Dendritic cell treated with granulocyte-macrophage colony-stimulating factor and Interleukin-4, amounts not matched to agents 40 ng/mL and 50 ng/mL, for 4 days (primary cell): ENCODE data around the gene KIAA0319L.

Source experiments
- H3K27ac Mint-ChIP-seq: one replicate; pipeline ENCODE4 v1.8.0; 2022; ENCODE audit warnings: mild to moderate bottlenecking, mixed read lengths
- H3K27me3 Mint-ChIP-seq: one replicate; pipeline ENCODE4 v1.8.0; 2022; ENCODE audit warnings: mild to moderate bottlenecking, mixed read lengths
- H3K36me3 Mint-ChIP-seq: one replicate; pipeline ENCODE4 v1.8.0; 2022; ENCODE audit warnings: low read depth, mixed read lengths
- H3K4me1 Mint-ChIP-seq: one replicate; pipeline ENCODE4 v1.8.0; 2022; ENCODE audit warnings: low read depth, mixed read lengths
- H3K4me3 Mint-ChIP-seq: one replicate; pipeline ENCODE4 v1.8.0; 2022; ENCODE audit warnings: mild to moderate bottlenecking, moderate library complexity, mixed read lengths
- H3K9me3 Mint-ChIP-seq: one replicate; pipeline ENCODE4 v1.8.0; 2022; ENCODE audit warnings: mixed read lengths
- intact Hi-C: fragments of 100-400 bp; cut with micrococcal nuclease; formaldehyde crosslinking; loops from one replicate; pipeline ENCODE4 v1.15.0; 2022

Gene KIAA0319L

GRCh38 chr1:35554266-35555211 is 2.7 kb downstream of the KIAA0319L start:
- H3K27me3 Mint-ChIP-seq = no peaks in the 10 kb centered on the region
- intact Hi-C loops = no loop called here
- no peak overlapping the region for H3K27ac Mint-ChIP-seq
- H3K36me3 Mint-ChIP-seq = peaks cover 55% of the 10 kb centered on the region
- no peaks in the 10 kb centered on the region for H3K9me3 Mint-ChIP-seq
- H3K4me3 Mint-ChIP-seq = no peak overlapping the region
- peaks cover 43% of the 10 kb centered on the region for H3K4me1 Mint-ChIP-seq

- Mint-ChIP-seq H3K36me3 (peaks cover 59% of the 10 kb centered on the region), H3K27me3 (no peaks in the 10 kb centered on the region), H3K4me3 (no peak overlapping the region), H3K9me3 (no peaks in the 10 kb centered on the region), H3K27ac (no peak overlapping the region), H3K4me1 (peaks cover 38% of the 10 kb centered on the region)
- intact Hi-C loops = no loop called here
These were observed 3.4 kb downstream of the KIAA0319L start for GRCh38 chr1:35553851-35554250.

- Mint-ChIP-seq H3K27ac (no peak overlapping the region), H3K4me1 (peaks cover 38% of the 10 kb centered on the region)
- intact Hi-C loops = no loop called here
These were observed 10.6 kb downstream of the KIAA0319L start for GRCh38 chr1:35546614-35547013.

GRCh38 chr1:35544976-35545375 is 12.2 kb downstream of the KIAA0319L start:
- H3K27ac Mint-ChIP-seq = peak overlapping the region; percentile 56
- H3K27me3 Mint-ChIP-seq = no peaks in the 10 kb centered on the region
- no peaks in the 10 kb centered on the region for H3K9me3 Mint-ChIP-seq
- H3K4me3 Mint-ChIP-seq = no peak overlapping the region
- intact Hi-C loops = loop anchor here (5.0 kb wide), 1 partner anchor 93 kb away; no protein-coding TSS in a partner anchor
- peaks cover 54% of the 10 kb centered on the region for H3K4me1 Mint-ChIP-seq
- peaks cover 48% of the 10 kb centered on the region for H3K36me3 Mint-ChIP-seq

More at GRCh38 chr1:35546614-35547013, 10.6 kb downstream of the KIAA0319L start:
- Mint-ChIP-seq H3K4me3 (no peak overlapping the region), H3K9me3 (no peaks in the 10 kb centered on the region), H3K36me3 (peaks cover 54% of the 10 kb centered on the region), H3K27me3 (no peaks in the 10 kb centered on the region)

- intact Hi-C loops = loop anchor here (5.0 kb wide), 1 partner anchor 88 kb away; no protein-coding TSS in a partner anchor
- Mint-ChIP-seq H3K27ac (peak overlapping the region; percentile 61), H3K27me3 (no peaks in the 10 kb centered on the region), H3K9me3 (no peaks in the 10 kb centered on the region), H3K4me1 (peaks cover 65% of the 10 kb centered on the region), H3K36me3 (peaks cover 33% of the 10 kb centered on the region), H3K4me3 (no peak overlapping the region)
These were observed 17.4 kb downstream of the KIAA0319L start for GRCh38 chr1:35539824-35540261.

GRCh38 chr1:35539073-35539823 is 18.0 kb downstream of the KIAA0319L start:
- H3K27ac Mint-ChIP-seq = peak overlapping the region; percentile 61
- no peaks in the 10 kb centered on the region for H3K9me3 Mint-ChIP-seq
- H3K27me3 Mint-ChIP-seq = no peaks in the 10 kb centered on the region
- peaks cover 62% of the 10 kb centered on the region for H3K4me1 Mint-ChIP-seq
- intact Hi-C loops = no loop called here
- no peak overlapping the region for H3K4me3 Mint-ChIP-seq
- H3K36me3 Mint-ChIP-seq = peaks cover 31% of the 10 kb centered on the region

GRCh38 chr1:35537806-35538205 is 19.4 kb downstream of the KIAA0319L start:
- intact Hi-C loops = no loop called here
- Mint-ChIP-seq H3K4me3 (no peak overlapping the region), H3K27me3 (no peaks in the 10 kb centered on the region), H3K4me1 (peaks cover 53% of the 10 kb centered on the region), H3K27ac (no peak overlapping the region), H3K36me3 (peaks cover 35% of the 10 kb centered on the region), H3K9me3 (no peaks in the 10 kb centered on the region)

GRCh38 chr1:35536556-35537162 is 20.5 kb downstream of the KIAA0319L start:
- Mint-ChIP-seq H3K27ac (no peak overlapping the region), H3K36me3 (peaks cover 31% of the 10 kb centered on the region), H3K9me3 (no peaks in the 10 kb centered on the region), H3K4me1 (peaks cover 43% of the 10 kb centered on the region), H3K4me3 (no peak overlapping the region), H3K27me3 (no peaks in the 10 kb centered on the region)
- intact Hi-C loops = no loop called here

- H3K36me3 Mint-ChIP-seq = peaks cover 41% of the 10 kb centered on the region
- H3K9me3 Mint-ChIP-seq = peaks cover 9% of the 10 kb centered on the region
- intact Hi-C loops = no loop called here
- peaks cover 29% of the 10 kb centered on the region for H3K4me1 Mint-ChIP-seq
- no peaks in the 10 kb centered on the region for H3K27me3 Mint-ChIP-seq
- H3K27ac Mint-ChIP-seq = no peak overlapping the region
- no peak overlapping the region for H3K4me3 Mint-ChIP-seq
These were observed 22.0 kb downstream of the KIAA0319L start for GRCh38 chr1:35535243-35535642.

GRCh38 chr1:35533586-35533985 is 23.6 kb downstream of the KIAA0319L start:
- H3K9me3 Mint-ChIP-seq = peaks cover 26% of the 10 kb centered on the region
- intact Hi-C loops = no loop called here
- no peak overlapping the region for H3K27ac Mint-ChIP-seq
- peaks cover 12% of the 10 kb centered on the region for H3K4me1 Mint-ChIP-seq
- H3K36me3 Mint-ChIP-seq = peaks cover 45% of the 10 kb centered on the region
- H3K4me3 Mint-ChIP-seq = no peak overlapping the region
- no peaks in the 10 kb centered on the region for H3K27me3 Mint-ChIP-seq

GRCh38 chr1:35532497-35533223 is 24.5 kb downstream of the KIAA0319L start:
- Mint-ChIP-seq H3K4me3 (no peak overlapping the region), H3K4me1 (peaks cover 12% of the 10 kb centered on the region), H3K9me3 (peaks cover 35% of the 10 kb centered on the region), H3K27ac (no peak overlapping the region), H3K27me3 (no peaks in the 10 kb centered on the region), H3K36me3 (peaks cover 48% of the 10 kb centered on the region)
- intact Hi-C loops = no loop called here

- no peak overlapping the region for H3K27ac Mint-ChIP-seq
- intact Hi-C loops = no loop called here
These were observed 25.8 kb downstream of the KIAA0319L start for GRCh38 chr1:35531368-35531767.

GRCh38 chr1:35530946-35531345 is 26.3 kb downstream of the KIAA0319L start:
- peaks cover 8% of the 10 kb centered on the region for H3K4me1 Mint-ChIP-seq
- intact Hi-C loops = no loop called here
- no peak overlapping the region for H3K27ac Mint-ChIP-seq
- no peaks in the 10 kb centered on the region for H3K27me3 Mint-ChIP-seq
- H3K4me3 Mint-ChIP-seq = no peak overlapping the region
- peaks cover 47% of the 10 kb centered on the region for H3K9me3 Mint-ChIP-seq
- peaks cover 51% of the 10 kb centered on the region for H3K36me3 Mint-ChIP-seq

More at GRCh38 chr1:35531368-35531767, 25.8 kb downstream of the KIAA0319L start:
- peaks cover 12% of the 10 kb centered on the region for H3K4me1 Mint-ChIP-seq
- peaks cover 47% of the 10 kb centered on the region for H3K9me3 Mint-ChIP-seq
- H3K36me3 Mint-ChIP-seq = peaks cover 51% of the 10 kb centered on the region
- H3K27me3 Mint-ChIP-seq = no peaks in the 10 kb centered on the region
- H3K4me3 Mint-ChIP-seq = no peak overlapping the region
